ENCODE measurements around the gene NPAS2.
A peak's percentile ranks its signal among the peaks of the same experiment; 100 is the strongest.

NPAS2 gene

DNA sequence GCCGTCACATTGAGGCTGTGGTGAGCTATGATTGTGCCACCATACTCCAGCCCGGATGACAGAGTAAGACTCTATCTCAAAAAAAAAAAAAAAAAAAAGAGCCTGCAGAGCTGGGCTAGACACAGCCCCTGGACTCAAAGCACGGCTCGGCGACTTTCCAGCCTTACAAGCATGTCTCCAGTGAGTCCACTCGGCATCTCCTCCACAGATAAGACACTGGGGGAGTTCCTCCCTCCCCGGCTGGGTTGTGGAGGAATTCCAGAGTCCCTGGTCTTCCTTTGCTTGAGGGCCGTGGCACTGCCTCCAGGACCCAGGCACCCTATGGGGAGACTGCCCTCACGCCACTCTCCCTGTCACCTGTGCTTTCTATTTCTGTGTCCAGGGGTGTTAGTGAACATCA is 151.3 kb downstream of the NPAS2 start:
- DNase-seq (ENCODE audit: low read depth): no peak

DNA sequence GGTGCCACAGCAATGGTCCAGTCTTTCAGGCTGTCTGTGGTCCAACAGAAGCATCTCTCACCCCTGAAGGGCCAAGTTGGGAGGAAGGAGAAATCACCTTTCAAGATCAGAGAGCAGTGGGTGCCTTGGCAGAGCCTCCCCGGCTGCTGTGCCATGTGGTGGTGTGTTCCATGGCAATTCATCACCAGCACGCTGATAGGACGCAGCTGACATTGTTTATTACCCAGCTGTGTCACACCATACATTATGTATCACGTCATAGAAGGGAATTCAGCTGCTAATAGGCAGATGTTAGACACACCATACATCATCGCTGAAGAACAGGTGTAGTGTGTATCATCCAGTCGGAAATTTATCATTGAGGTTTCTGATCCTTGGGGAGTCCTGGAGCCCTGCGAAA is 152.5 kb downstream of the NPAS2 start:
- DNase-seq (ENCODE audit: low read depth): no peak

DNA sequence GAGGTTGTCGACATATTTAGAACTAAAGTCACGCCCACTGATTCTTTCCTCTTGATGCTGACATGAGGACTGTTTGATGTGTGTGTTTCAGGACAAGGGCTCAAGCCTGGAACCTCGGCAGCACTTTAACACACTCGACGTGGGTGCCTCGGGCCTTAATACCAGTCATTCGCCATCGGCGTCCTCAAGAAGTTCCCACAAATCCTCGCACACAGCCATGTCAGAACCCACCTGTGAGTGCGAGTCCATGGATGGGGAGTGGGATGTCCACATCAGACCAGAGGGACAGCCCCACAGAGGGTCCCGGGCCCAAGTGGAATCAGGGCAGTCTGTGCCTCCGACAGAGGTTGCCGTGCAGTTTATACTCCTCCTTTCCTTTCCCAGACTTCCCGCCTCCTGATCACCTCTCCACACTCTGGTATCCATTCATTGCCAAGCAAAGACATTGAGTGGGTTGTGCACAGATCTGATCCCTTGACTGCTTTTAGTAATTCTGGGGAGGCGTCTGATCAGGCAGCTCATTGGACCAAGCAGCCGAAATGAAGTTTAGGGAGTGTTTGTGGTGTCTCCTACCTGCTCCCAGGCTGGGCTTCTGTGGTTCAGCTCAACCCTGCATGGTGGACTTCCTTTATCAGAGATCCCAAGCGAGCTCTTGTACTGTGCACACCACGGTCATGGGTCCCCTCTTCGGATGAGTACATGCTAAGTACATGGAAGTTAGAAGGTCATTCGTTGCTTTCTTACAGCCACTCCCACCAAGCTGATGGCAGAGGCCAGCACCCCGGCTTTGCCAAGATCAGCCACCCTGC is 155.0 kb downstream of the NPAS2 start:
- DNase-seq (ENCODE audit: low read depth): no peak

DNA sequence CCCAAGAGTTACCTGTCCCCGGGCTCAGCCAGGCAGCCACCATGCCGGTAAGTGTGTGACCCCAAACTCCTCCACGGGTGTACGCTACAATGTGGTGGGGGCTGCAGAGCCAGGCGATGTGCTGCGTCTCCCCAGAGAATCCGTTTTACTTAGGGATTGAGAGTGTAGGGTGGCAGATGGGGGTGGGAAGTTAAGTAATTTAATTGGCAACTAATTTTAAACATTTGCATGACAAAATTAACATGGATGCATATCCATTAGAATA is 155.5 kb downstream of the NPAS2 start:
- DNase-seq (ENCODE audit: low read depth): no peak

DNA sequence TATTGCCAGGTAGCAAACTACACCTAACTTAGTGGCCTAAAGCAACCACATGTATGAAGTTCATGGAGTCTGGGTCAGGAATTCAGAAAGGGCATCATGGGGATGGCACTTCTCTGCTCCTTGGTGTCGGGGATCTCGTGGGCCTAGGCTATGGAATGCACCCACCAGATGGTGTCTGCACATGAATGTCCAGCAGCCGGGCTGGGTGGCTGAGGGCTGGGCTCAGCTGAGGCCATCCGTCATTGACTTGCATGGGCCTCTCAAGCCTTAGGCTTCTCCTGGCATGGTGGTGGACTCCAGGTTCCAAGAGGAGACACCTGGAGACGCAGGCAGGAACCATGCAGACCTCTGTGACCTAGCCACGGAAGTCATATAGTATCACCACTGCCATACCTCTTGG is 156.1 kb downstream of the NPAS2 start:
- DNase-seq (ENCODE audit: low read depth): no peak

DNA sequence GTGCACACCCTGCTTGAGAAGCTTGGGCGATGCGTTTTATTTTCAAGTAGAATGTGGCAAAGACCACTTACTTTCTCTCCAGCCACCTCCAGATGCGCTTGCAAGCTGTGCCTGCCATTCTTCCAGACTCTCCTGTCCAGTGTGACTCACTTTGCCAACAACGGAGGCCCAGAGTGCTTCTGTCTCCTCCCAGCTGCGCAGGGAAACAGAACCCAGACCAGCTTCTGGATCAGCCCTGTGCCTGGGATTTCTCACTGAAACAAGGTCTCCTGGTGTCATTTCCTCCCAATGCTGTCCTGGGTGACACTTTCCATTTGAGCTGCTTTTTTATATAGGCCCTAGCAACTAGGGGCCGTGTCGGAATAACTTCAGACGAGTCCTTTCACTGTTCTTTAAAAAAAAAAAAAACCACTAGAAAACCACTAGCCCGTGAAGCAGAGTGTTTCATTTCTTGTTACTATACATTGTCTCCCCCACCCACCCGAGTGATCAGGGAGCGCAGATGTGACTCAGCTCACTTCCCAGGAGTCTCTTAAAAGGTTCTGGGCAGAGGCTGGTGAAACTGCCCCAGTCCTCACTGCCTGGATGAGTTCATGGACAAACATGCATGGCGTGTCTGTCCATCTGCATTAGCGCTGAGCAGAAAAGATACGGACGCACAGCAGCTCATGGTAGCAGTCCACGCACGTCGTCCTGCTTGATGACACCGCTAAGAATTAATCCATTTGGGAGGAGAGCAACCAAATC is 156.9 kb downstream of the NPAS2 start:
- DNase-seq (ENCODE audit: low read depth): no peak

DNA sequence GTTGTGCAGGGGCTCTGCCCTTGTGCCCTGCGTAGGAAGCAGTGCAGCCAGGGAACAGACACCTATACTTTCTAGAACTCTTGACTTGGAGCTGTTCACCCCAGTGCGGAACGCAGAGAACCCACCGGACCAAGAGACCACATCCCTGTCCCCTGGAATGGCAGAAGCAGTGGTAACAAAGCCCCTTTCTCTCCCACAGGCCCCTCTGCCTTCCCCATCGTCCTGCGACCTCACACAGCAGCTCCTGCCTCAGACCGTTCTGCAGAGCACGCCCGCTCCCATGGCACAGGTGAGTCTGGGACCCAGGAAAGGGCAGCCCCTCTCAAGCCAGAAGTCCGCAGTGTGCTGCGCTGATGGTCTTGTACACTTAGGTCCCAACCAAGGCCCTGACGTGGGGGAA is 157.6 kb downstream of the NPAS2 start:
- DNase-seq (ENCODE audit: low read depth): no peak

DNA sequence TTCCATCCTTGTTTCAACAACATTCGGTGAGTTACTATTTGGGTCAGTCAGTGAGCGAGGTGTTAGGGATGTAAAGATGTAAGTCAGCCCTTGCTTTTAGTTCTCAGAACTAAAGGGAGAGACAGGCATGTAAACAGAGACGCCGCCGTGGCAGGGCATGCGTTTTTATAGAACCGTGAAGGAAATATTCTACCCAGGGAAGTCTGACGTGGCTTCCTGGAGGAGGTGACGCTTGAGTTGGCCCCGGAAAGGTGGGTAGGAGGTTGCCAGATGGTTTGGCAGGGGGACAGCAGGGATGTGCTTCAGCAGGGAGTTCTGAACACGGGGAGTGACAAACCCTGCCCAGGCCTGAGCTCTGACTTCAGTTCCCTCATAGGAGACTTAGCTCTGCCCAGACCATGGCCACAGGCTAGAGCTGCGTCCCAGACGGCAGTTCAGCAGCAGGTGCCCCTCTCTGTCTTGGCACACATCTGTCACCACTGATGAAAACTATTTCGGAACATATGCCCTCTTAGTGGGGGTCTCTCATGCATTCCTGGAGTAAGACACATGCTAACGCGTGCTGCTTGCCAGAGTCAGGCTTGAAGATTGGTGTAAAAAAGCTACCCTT is 158.7 kb downstream of the NPAS2 start:
- no peak for DNase-seq (ENCODE audit: low read depth)

DNA sequence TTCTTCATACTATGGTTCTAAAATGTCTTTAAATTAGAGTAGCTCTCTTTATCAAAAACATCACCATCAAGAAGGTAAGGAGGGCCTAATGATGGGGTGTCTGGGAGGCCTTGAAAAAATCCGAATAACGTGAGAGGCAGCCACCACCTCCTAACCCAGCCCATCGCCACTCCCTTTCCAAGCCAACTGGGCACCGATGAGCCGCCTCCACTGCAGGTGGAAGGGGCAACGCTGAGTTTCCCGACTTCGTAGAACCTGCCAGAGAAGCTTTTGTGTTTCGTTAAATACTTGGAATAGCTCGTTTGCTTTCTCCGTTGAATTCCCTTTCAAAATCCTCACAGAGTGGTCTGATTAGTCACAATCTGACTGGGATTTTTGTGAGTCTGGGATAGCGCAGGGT is 160.1 kb downstream of the NPAS2 start:
- DNase-seq (ENCODE audit: low read depth): no peak

DNA sequence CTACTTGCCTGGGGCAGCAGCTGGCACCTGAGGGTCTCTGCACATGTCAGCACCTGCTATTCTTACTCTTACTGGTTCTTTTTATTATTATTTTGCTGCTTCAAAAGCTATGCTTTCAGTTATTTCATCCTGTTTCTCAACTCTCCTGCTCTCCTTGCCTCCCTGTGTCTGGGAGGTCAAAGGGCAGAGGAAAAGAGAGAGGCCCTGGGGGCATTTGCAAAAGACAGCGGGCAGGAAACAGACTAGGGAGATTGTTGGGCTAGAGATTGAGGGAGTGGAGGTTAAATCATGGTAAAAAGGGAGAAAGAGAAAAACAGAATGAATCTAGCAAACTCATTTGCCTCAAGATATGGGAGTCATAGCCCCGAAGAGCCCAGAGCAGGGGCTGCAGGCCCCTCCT is 161.1 kb downstream of the NPAS2 start:
- DNase-seq (ENCODE audit: low read depth): no peak

DNA sequence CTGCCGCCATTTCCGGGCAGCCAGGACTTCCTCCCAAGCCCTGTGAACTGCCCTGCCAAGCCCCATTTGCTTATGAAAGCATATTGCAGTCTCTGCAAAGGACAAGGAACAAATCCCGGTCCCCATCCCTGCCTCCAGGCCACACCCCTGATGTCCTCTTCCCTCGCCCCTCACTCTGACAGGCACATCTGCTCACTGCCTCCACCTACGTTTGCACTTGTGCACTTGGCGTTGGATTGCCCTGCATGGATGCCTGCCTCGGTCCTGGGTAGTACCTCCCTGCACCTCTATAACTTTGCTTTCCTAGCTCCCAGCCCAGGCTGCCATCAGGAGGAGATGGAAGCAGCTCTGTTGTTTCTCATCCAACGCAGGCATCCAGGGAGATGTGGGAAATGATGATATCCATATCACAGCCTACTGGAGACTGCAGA is 162.5 kb downstream of the NPAS2 start:
- DNase-seq (ENCODE audit: low read depth): no peak

DNA sequence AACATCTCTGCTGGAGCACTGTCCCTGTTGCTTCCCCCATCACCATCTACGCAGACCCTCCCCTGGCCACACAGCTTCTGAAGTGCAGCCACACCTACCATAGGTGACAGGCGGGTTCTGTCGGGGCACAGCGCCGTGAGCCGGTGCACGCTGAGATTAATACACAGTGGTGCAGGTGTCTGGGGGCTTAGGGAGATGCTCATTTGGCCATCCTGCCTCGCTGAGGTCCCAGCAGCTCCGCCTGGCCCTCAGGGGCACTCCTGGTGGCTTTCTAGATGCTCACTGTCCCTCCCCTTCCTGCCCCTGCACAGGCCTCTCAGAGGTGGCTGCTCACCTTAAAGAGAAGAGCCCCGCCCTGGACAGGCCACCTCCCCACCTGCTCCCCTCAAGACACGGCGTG is 163.3 kb downstream of the NPAS2 start:
- no peak for DNase-seq (ENCODE audit: low read depth)

DNA sequence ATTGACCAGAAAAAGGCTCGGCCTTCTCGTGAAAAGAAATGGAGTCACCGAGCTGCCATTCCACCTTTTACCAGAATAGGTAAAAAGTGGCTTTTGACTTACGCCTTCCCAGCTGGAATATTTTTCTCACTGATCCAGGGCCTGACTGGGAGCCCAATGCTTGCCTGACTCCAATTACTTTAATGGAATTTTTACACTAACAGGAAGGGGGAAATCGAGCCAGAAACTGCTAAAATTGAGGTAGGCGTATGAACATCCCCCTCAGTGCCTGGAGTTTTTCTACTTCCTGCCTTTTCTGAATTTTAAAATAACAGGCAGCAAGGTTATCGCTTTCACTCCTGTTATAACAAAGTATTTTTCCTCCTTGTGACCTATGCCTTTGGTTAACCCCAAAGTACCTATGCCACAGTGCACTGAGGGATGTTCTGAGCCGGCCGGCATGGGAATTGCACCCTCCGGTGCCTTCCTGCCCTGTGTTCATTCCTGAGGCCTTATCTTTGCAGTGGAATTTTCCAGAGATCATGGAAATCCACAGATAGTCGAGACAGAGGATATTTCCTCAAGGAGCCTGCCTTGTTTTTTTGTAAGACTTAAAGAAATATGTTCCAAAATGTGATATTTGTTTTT is 163.9 kb downstream of the NPAS2 start:
- DNase-seq (ENCODE audit: low read depth): no peak

DNA sequence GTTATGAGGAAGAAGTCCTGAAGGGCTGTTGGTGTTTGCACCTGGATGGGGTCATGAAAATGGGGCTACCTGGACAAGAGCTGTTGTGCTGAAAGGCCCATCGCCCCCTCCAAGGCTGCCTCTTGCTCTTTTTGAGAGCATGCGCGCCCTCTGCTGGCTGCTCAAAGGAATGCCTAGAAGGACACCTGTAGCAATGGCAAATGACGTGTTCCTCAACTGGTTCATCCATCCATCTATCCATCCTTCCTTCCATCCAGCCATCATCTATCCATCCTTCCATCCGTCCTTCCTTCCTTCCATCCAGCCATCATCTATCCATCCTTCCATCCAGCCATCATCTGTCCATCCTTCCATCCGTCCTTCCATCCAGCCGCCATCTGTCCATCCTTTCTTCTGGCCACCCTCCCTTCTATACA is 165.0 kb downstream of the NPAS2 start:
- DNase-seq (ENCODE audit: low read depth): peak; percentile 49

DNA sequence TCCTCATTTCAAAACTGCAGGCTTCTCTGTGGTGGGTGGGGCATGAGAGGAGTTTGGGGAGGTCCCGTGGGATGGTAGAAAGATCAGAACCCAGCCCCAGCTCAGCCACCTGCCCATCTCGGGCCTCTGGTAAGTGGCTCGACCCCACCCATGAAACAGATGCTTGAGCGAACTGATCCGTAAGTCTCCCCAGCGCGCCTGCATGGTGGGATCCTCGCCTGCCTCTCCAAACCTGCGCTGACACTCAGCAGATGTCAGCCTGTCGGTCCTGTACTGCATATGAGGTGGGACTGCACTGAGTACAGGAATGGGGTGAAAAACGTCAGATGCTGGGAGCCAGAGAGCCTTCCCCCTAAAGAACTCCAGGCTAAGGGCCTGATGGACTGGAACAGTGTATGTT is 166.2 kb downstream of the NPAS2 start:
- DNase-seq (ENCODE audit: low read depth): no peak

DNA sequence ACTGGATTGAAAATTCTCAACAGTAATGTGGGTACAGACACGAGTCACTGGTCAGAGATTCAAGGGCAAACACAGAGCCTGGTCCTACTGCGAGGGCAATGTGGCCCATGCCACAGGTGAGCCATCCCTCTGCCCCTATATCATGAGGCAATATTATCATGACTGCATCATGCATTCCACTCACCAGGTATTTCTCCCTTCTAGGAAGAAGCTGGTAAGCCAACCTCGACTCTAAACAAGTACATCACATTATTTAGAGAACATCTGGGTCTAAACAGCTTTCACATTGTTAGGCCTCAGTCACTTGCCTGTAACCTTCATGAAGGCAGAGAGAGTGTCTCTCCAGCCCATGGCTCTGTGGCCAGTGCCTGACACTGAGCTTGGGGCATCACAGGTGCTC is 167.6 kb downstream of the NPAS2 start:
- no peak for DNase-seq (ENCODE audit: low read depth)

DNA sequence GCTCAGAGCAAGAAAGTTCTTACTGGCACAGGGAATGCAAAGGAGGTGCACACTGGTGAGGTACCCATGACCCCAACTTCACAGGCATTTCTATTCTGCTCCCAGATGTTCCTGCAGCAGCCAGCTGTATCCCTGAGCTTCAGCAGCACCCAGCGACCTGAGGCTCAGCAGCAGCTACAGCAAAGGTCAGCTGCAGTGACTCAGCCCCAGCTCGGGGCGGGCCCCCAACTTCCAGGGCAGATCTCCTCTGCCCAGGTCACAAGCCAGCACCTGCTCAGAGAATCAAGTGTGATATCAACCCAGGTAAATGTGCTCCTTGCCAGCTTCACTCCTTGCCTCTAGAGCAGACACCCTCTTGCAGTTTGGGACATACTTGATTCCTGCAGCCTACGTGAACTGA is 168.0 kb downstream of the NPAS2 start:
- DNase-seq (ENCODE audit: low read depth): no peak

DNA sequence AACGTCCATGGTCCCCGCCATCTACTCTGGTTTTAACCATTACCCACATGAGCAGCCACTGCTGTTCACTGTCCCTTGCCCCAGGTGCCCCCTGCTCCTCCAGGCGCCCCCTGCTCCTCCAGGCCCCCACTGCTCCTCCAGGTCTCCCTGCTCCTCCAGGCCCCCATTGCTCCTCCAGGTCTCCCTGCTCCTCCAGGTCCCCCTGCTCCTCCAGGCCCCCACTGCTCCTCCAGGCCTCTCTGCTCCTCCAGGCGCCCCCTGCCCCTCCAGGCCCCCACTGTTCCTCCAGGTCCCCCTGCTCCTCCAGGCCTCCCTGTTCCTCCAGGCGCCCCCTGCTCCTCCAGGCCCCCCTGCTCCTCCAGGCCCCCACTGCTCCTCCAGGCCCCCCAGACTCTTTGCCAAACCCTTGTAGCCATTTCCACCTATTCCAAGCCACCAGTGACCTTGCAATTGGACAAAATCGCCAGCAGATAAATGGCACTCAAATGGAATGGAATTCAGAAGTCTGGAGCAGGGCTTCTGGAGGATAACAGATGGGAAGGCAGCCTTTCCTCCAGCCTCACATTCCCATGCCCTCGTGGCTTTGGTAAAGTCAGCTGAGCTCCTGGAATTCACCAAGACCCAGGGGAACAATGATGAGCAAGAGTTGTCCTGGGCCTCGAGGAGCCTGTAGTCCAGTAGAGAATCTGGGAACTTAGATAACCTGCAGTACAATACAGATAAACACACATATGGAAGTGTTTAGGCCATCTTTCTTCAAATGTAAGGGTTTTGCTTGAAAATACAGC is 168.9 kb downstream of the NPAS2 start:
- DNase-seq (ENCODE audit: low read depth): no peak

DNA sequence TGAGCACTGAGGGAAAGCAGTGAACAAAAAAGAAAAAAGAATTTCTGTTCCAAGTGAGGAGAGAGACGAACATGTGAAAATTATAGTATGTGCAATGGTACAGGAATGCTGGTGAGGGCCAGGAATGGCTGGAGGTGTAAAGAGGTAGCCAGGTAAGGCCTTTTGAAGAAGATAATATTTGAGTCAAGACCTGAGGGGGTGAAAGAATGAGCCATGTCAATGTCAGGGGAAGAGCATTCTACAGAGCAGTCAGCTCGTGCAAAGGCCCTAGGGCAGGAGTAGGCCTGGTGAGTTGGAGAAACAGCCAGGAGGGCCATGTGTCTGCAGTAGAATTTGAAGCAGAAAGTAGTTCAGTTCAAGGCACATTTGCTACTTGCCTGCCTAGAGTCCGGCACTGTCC is 169.7 kb downstream of the NPAS2 start:
- no peak for DNase-seq (ENCODE audit: low read depth)

DNA sequence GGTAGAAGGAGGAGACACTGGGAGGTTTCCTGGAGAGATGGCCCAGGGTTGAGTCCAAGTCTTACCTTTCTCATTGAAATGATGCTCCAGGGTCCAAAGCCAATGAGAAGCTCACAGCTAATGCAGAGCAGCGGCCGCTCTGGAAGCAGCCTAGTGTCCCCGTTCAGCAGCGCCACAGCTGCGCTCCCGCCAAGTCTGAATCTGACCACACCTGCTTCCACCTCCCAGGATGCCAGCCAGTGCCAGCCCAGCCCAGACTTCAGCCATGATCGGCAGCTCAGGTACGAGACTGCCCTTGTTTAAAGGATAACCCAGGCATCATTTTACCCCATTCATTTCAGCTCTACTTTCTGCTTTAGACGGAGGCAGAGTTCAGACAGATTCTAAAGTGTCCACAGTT is 170.2 kb downstream of the NPAS2 start:
- no peak for DNase-seq (ENCODE audit: low read depth)

DNA sequence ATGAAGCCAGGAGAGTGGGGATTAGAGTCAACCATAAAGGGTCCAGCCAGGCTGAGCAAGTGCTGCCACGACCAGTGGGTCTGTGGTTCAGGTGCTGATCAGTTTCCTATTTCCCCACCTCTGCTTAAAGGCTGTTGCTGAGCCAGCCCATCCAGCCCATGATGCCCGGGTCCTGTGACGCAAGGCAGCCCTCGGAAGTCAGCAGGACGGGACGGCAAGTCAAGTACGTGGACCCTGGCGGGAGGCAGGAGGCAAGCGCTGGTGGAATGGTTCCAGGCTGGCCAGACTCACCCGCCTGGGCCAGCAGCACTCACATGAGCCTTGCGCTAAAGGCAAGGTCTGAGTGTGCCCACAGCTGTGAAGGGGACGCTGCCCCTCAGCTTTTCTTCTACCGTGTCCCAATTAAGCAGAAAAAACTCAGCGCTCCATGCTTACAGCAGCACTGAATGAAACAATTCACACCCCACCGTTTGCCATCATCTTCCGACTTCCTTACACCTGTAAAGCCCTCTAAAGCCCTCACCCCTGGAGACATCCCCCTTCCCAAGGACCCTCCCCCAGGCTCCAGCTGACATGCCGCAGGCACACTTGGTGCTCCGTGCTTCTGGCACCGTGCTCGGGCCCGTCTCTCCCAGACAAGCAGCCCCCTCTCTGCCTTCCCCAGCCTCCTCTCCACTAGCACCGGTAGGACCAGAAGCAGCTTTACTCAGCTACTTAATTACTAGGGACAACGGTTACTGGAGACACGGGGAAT is 170.9 kb downstream of the NPAS2 start:
- DNase-seq (ENCODE audit: low read depth): no peak

DNA sequence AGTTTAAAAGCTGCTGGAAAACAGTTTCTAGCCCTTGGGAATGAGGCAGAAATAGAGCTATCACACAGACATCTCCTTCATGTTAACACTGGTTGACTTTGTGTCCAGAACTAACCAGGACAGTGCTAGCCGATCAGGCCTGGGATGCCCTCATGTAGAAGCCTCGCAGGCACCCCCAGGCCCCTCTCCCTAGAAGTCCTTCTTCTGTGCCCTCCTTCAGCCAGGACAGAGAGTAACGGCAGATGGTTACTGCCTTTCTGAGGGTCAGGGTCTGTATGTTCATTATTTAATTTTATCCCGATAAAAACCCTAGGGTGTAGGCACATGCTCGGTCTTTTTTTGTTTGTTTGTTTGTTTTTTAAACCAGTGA is 171.4 kb downstream of the NPAS2 start:
- no peak for DNase-seq (ENCODE audit: low read depth)

Data from T-helper 22 cell (primary cell).